Activated CD4-positive, alpha-beta T cell treated with anti-CD3 and anti-CD28 coated beads, Interleukin-2, Interleukin-6, amounts not matched to agents 100 ng/mL and 50 ng/mL, durations not matched to agents 16 hours and 8 hours (primary cell): Measurements from ENCODE around the gene ULBP2.
"Not testable (repeated sequence)": the region's sequence is repeated elsewhere in the genome, so short reads cannot be mapped to it uniquely, and the experiment has no call there.

ENCODE experiments used
- DNase-seq: peaks from one replicate; pipeline ENCODE4 v3.0.0-alpha.2; 2020

Gene ULBP2

DNA sequence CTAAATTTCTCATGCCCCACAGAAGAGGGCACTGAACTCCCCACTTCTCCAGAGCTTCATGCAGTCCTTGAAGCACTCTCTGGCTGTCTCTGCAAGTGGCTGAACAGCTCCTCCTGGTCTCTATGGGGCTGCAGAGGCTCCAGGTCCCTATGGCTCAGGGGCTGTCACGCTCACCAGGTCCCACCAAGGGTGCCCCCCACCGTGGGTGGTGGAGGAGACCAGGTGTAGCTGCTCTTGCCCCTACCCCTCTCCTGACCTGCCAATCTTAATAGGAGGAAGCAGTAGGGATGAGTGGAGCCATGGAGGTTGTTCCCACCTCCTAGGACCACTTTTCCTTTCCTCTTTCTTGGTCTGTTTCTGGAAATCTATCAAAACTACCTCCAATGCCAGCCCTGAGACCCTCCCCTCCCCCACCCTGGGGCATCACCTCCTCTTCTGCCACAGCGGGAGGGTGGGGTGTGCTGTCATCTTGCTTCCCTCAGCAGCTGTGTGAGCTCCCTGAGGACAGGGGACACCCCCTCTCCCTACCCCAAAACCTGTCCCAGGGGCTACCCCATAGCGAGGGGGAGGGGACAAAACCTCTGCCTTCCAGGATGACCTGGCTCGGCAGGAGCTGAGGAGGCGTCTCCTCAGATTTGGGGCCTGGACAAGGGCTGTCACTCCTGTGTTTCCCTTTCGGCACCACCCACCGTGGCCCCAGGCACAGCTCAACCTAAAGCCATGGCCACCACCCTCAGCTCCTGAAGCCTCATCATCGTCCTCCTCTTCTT is 31.9 kb upstream of the ULBP2 start:
- DNase-seq: no peak

DNA sequence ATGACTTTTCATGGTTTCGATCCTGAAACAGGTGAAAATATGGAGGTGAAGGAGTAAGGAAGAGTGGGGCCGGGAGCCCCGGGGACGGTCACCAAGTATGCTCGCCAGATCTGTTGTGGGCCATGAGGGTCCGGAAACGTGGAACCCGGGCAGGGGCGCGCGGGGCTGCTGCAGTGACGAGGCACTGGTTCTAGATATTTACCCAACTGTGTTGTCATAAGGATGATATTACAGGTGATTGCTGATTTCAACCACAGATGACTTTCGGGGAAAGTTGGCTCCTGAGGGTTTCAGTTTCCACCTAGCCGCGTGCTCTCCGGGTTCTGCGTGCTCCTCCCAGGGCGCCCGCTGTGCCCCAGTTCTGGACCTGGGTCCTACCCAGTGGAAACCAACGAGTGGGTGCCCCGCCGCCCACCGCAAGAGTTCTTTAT is 31.1 kb upstream of the ULBP2 start:
- DNase-seq: no peak

DNA sequence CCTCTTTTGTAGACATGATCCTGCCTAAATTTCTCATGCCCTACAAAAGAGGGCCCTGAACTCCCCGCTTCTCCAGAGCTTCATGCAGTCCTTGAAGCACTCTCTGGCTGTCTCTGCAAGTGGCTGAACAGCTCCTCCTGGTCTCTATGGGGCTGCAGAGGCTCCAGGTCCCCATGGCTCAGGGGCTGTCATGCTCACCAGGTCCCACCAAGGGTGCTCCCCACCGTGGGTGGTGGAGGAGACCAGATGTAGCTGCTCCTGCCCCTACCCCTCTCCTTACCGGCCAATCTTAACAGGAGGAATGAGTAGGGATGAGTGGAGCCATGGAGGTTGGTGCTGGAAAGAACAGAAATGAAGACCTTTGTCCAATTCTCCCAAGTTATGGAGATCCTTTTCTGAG is 29.1 kb upstream of the ULBP2 start:
- DNase-seq: not testable (repeated sequence)

DNA sequence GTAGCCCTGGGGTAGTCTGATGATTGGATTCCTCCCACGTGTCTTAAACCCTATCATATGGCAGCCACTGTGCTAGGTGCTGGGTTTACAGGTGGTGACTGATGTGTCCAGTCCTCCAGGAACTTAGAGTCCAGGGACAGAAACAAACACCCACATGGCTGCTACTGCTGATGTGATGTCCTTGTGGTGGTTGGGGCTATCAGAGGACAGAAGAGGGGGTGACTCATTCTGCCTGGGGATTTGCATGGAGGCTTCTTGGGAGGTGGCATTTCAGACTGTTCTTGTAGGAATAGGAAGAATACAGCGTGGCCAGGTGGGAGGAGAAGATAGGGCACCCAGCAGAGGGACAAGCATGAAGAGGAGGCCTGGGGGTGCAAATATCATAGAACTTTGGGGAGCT is 28.7 kb upstream of the ULBP2 start:
- no peak for DNase-seq

DNA sequence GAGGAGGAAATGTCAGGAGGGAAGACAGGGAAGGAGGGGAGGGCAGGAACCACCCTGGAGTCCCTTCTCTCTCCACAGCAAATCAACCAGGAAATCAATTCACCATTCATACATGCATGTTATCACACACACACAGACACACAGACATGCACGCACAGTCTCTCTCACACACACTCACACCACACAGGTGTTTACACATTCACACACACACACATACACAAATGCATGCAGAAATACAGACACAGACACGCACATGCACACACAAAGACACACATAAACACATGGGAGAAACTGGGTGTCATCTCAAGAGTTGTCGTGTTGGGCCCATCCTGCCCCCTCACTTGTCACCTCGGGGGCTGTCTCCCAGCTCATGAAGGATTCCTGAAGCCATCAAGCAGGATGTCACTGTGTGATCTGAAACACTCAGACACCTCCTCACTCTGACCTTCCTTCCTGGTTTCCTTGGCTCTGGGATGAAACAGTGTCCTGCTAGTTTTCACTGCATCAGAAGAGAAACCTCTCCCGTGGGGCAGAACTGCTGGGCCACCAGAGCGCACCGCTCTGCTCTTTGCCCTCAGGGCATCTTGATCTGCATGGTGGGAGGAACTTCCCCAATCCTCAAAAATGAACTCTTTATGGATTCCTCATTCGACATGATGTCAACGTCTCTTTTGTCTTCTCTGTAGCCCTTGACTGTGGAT is 28.1 kb upstream of the ULBP2 start:
- DNase-seq: no peak

DNA sequence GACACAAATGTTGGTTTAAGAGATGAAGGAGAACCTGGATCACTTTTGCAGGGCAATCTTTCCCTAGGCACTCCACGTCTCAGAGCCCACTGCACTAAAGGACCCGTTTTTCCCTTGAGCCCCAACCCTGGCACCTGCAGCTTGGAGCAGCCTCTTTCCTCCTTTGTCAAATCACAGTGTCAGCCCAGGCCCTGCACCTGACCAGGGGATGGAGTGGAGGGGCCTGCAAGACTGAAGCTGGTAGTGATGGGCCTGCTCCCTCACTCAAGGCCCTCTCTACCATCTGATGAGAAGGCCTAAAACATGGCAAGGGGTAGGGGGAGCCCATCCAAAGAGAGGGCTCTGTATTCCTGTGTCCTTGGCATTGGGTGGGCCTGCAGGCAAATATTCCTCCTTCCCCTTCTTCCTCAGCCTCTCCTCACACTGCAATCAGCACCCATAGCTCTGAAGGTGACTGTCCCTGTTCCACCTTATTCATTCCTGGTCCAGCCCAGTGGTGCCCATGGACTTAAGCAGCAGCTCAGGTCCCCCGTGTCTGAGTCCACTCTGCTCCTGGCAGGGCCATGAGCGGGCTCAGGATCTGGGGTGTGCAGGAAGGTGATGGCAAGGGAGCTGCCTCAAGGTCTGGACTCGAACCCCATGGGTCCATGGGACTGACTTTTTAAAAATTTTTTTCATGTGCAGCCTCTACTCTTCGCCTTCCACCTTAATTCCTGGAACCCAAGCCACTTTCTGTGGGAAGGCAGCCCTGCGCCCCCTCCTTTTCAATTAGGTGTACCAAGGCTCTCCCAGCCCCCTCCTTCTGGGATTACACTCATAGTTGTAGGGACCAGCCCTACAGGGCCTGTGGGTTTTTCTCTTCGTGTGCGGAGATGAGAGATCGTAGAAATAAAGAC is 25.6 kb upstream of the ULBP2 start:
- no peak for DNase-seq

DNA sequence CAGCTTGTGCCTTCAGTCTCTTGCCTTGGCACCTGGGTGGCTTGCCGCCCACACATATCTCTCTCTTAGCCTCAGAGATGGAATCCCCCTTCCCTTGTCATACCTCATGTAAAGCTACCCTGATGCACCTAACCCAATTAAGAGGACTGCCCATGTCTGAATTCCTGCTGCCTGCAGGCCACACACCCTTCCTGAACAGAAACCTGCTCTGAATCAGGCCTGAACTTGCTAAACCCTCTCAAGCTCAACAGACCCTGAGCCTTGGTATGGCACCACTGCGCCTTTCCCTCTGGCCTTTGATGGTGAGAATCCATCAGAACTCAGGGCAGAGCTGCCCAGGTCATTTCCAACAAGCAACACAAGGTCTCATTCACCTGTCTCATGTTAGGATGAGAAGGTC is 24.1 kb upstream of the ULBP2 start:
- no peak for DNase-seq

DNA sequence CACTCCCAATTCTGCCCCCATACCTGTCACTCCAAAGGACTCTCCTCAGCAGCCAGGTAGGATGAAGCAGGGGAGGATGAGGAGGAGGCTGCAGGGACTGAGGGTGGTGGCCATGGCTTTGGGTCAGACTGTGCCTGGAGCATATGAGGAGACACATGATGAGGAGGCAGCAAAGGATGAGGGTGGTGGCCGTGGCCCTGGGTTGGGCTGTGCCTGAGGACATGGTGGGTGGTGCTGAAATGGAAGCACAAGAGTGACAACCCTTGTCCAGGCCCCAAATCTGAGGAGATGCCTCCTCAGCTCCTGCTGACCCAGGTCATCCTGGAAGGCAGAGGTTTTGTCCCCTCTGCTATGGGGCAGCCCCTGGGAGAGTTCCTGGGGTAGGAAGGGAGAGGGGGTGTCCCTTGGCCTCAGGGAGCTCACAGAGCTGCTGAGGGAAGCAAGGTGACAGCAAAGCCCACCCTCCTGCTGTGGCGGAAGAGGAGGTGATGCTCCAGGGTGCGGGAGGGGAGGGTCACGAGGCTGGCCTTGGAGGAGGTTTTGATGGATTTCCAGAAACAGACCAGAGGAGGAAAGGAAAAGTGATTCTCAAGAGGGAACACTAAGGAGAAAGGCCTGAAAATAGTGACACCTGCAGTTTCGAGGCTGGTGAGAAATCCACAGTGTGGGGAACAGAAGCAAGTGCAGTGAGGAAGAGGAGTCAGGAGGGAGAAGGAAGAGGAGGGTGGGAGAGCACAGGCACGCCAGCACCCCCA is 23.5 kb upstream of the ULBP2 start:
- no peak for DNase-seq

DNA sequence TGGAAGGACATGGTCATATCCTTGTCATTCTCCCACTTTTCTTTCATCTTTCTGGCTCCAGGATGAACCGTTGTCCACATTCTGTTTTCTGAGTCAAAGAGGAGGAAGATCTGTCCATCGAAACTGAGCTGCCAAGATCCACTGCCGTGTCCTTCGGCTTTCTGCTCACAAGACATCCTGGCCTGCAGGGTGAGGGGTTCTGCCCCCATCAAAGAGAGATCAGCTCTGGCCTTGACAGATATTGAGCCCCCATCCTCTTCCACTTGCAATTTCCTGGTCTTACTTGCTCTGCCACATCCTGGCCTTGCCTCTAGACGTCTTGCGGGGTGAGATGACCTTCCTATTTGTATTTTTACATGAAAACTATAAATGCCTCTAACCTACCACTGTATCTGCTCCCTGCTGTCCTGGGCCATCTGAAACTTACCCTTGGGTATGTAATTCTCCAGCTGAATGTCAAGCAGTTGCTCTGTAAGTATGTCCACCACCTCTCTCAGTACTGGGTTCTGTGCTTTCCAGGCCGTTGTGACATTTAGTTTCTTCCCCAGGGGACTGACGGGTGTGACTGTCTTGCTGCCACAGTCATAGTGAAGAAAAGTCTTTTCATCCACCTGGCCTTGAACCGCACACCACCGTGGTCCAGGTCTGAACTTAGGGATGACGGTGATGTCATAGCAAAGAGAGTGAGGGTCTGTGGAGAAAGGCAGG is 22.5 kb upstream of the ULBP2 start:
- DNase-seq: not testable (repeated sequence)

DNA sequence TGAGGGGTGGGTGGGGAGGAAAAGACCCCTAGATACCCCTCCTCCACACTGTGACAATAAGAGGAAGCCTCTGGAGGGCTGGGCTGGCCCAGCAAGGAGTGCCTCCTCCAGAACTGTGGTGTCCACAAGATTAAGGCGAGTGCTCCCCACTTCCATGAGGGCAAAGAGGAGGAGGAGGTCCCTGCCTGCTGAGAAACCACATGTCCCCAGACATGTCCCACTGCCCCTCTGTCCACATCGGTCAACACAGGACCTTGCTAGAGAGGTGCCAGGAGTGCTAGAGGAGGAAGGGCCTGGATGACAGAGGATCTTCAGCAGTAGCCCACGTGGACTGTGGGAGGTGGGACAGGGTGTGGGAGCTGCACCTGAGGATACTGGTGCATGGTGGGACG is 22.0 kb upstream of the ULBP2 start:
- DNase-seq: no peak

DNA sequence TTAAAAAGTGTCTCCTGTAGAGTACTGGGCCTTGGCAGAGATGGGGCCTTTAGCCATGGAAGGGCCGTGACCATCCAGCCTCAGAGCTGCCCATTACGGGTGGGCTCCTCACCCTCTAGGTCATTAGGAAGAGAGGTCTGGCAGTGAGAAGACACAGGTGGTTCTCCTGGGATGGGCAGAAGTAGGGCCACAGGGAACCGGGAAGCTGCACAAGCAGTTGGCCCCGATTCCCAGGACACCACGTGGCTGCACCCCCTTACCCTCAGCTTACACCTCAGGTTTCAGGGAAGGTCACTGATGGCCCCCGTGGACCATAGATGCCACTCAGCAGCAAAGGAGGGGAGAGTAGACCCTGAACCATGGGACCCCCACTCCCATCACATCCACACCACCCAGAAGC is 20.5 kb upstream of the ULBP2 start:
- DNase-seq: no peak

DNA sequence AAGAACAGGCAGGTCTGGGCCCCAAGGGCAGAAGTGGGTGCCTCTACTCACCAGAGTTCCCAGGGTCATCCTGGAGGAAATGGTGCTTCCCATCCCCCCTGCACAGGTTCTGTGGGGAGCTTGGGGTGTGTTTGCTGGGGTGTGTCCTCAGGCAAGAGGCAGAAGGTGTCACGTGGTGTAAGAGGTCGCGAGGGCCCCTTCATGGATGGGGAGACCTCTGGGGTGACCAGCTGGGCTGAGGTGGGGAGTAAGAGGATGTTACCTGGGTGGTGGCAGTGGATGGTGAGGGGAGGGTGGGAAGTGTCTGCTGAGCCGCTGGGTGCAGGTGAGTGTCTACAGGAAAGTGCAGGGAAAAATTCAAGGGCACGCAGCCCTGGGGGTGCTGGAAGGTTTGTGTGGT is 19.7 kb upstream of the ULBP2 start:
- not testable (repeated sequence) for DNase-seq

DNA sequence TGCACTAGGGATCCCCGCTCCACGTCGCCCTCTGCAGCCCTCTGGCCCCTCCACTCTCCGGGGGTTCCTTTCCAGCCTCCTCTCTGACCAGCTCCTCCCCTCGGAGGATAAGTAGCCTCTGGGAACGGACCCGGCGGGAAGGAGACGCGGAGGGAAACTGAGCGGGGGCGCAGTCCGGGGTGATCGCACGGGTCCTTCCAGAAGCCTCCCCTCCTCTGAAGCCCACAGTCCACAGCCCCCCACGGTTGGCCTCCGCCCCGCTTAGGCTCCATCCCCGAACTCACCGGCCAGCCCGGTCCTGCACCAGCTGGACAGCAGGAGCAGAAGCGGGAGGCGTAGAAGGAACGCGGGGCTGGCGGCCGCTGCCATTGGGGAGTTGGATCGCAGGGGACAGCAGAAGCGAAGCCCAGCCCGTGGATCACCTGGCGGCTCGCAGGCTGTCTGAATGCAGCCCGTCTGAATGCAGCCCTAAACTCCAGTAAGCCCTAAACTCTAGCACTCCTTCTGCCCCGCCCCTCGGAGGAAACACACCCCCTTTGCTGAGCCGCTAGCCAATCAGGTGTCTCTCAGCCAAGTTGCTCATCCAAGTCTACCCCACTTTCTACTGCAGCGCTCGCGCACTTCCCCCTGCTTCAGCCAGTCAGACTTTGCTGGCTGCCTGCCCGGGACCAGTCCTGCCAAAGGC is 19.0 kb upstream of the ULBP2 start, which contains the start of gene RAET1G:
RAET1G (minus strand) TSS at position 480 of the 685 bp plus-strand sequence; CDS start at position 369, 111 bp downstream.
- DNase-seq: peak; percentile 85

DNA sequence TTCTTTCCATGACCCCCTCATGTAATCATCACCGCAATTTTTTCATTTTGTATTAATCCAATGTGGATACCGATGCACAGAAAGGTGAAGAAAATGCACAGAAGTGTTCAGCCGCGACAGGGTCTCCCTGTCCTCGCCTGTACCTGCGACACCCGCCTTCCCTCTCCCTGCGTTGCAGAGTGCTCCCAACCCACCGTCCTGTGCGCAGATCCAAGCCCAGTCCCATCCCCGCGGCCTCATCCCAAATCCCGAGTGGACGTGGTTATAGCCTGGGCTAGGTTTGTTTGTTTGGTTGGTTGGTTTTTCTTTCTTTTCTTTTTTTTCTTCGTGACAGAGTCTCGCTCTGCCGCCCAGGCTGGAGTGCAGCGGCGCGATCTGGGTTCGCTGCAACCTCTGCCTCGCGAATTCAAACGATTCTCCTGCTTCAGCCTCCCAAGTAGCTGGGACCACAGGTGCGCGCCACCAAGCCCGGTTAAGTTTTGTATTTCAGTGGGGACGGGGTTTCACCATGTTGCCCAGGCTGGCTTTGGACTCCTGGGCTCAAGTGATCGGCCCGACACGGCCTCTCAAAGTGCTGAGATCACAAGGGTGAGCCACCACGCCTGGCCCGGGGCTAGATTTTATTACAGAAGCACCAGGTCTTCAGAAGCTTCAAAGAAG is 18.4 kb upstream of the ULBP2 start:
- DNase-seq: no peak

DNA sequence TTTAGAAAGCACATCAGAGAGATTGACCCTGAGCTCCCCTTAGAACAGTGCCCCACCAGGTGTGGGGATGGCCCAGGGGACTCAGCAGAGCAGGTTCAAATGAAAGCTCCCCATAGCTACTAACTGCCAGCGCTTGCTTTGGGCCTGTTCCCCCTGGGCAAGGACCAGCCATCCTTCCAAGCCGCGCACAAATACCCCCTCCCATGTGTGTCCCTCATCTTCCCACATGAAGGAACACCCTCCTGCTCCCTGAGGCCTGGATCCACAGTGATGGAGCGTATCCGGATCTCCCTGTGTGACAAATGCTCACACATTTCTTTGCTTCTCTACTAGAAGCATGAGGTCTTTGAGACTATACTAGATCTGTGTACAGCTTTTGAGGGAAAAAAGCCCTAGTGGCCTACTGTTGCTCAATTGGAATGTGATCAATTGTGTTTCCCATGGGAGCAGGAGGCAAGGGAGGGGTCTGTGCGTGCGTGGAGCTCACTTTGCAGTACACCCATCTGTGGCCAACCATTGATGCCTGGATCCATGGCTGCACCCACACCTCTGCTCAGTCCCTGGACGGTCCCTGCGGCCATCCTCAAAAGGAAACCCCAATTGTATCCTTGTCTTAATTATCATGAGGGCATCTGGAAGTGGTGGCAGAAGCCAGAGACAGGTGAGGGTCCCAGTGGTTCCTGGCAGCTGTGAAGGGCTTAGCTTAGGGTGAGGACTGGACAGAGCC is 17.4 kb upstream of the ULBP2 start:
- DNase-seq: no peak

DNA sequence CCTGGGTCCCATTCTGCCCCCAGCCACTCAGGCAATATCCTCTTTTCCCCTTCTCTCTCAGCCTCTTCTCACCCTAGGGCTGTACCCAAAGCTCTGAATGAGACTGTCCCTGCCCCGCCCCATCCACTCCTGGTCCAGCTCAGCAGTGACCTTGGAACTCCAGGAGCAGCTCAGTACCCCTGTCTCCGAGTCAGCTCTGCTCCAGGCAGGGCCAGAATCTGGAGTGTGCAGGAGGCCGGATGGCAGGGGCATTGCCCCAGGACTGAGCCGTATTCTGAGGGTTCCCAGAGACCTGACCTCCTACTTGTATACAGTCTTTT is 16.9 kb upstream of the ULBP2 start:
- no peak for DNase-seq

DNA sequence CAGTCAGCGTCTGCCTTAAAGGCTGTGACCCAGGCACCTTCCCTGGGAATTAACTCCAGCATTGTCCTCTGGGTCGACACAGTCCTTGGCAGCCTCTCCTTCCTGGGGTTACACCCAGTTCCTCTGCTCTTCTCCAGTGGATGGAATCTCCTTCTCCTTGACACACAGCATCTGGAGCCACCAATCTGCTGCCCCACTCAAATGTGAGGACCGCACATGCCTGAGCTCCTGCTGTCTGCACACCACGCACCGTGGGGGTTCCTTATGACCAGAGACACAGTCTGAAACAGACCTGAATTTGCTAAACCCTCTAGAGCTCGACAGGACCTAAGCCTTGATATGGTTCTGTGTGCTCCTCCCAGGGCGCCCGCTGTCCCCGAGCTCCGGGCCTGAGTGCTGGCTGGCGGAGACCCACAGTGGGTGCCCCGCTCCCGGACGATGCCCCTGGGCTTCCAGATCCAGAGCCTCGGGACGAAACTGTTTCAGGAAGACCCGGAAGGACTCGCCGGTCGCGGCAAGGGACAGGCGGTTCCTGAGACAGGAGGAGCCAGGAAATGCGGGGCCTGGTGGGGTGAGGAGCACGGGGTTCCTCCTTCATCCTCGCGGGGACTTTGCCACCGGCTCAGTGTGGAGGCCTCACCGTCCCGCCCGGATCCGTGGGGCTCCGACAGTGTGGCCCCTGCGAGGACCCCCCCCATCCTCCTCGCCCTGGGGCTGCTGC is 16.4 kb upstream of the ULBP2 start:
- DNase-seq: no peak

DNA sequence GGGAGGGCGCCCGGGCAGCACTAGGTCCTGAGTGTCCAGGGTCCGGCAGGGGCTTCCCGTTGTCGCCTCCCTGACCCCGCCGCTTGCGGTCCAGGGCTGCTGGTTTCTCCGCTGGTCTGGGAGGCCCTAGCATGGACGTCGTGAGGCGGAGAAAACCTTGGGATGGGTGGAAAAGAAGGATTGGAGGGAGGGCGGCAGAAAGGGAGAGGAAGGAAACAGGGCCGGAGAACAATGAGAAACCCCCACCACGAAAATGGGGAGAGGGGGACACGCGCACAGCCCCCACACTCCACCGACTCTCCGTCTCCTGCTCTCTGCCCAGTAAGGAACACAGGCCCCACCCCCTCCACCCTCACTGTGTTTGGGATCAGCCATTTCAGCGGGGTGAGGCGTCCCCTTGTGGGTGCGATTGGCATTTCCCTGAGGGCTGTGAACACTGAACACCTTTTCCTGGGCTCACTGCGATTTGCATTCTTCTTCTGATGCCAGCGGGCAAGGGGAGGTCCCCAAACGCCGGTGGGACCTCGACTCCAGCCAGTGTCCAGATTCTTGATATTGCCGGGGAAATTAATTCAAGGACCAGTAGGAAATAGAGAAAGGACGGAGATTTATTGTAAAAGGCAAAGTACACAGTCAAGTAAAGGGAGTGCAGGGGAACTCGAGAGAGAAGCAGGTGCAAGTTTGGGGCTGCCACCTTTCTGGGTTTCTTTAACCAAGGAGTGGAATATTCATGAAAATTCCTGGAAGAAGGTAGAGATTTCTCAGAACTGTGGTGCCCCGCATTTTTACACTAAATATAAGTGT is 15.6 kb upstream of the ULBP2 start:
- peak; percentile 84 for DNase-seq

DNA sequence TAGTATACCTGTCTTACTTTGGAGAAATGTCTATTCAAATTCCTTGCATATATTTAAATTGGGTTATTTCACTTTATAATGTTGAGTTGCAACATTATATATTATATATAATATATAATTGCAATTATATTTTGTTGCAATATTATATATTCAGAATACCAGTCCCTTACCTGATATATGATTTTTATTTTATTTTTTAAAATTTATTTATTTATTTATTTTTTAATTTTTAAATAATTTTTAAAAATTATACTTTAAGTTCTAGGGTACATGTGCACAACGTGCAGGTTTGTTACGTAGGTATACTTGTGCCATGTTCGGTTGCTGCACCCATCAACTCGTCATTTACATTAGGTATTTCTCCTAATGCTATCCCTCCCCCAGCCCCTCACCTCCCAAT is 14.8 kb upstream of the ULBP2 start:
- not testable (repeated sequence) for DNase-seq
